Measurements from ENCODE around the gene LIN37. TPM values are rescaled to one million over a fixed set of nuclear protein-coding genes. Genes with fewer than 3 reads are reported as not detected.

The LIN37 gene
- total and polyA plus RNA-seq, 9 of the 15 experiments (the other 6 are each of a cell fraction or from before 2014, with no cell fraction given) = 1.2 to 12.5 (median 8.6) TPM

GRCh38 chr19:35740423-35741202 is 7.8 kb upstream of the LIN37 start (continued):
- TF ChIP-seq, protein P1, sequence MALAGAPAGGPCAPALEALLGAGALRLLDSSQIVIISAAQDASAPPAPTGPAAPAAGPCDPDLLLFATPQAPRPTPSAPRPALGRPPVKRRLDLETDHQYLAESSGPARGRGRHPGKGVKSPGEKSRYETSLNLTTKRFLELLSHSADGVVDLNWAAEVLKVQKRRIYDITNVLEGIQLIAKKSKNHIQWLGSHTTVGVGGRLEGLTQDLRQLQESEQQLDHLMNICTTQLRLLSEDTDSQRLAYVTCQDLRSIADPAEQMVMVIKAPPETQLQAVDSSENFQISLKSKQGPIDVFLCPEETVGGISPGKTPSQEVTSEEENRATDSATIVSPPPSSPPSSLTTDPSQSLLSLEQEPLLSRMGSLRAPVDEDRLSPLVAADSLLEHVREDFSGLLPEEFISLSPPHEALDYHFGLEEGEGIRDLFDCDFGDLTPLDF (CRISPR knock-in tag; IDR thresholded peaks at IDR 0.05) = peak; percentile 24; the same call in 1 of the 2 replicates
- TF ChIP-seq JUND (IDR thresholded peaks at IDR 0.05; ENCODE audit: borderline replicate concordance, low read depth, low read length) (peak; percentile 11; the same call in 1 of the 2 replicates), JUND (tag; IDR thresholded peaks at IDR 0.05; ENCODE audit: borderline replicate concordance, low read depth, low read length) (no peak; the same call in 2 of the 3 replicates), ESRRA (IDR thresholded peaks at IDR 0.05; ENCODE audit: borderline replicate concordance, low read depth) (peak; percentile 50; the same call in 1 of the 2 replicates), MEF2D (tag; conservative IDR thresholded peaks at IDR 0.05; ENCODE audit: low read depth) (no peak), IRF2 (CRISPR knock-in tag; IDR thresholded peaks at IDR 0.05) (no peak), RCOR1 (IDR thresholded peaks at IDR 0.05; ENCODE audit: borderline replicate concordance in 1 of 2, low read depth in 2 of 2, low read length in 2 of 2) (no peak), MYBL2 (IDR thresholded peaks at IDR 0.05; ENCODE audit: low read depth) (no peak), MYBL2 (CRISPR knock-in tag; IDR thresholded peaks at IDR 0.05; ENCODE audit: borderline replicate concordance) (no peak), SUPT5H (IDR thresholded peaks at IDR 0.05) (peak; percentile 76), ZNF134 (CRISPR knock-in tag; conservative IDR thresholded peaks at IDR 0.05) (no peak), MEF2A (IDR thresholded peaks at IDR 0.05; ENCODE audit: control insufficient read depth, low read depth, low read length) (no peak), ARID3A (IDR thresholded peaks at IDR 0.05; ENCODE audit: borderline replicate concordance, low read depth, low read length) (no peak), ZNF143 (CRISPR knock-in tag; IDR thresholded peaks at IDR 0.05) (peak; percentile 49; the same call in 1 of the 2 replicates), FOSL1 (tag; conservative IDR thresholded peaks at IDR 0.05) (no peak), ZNF133 (CRISPR knock-in tag; IDR thresholded peaks at IDR 0.05) (no peak), RBFOX2 (IDR thresholded peaks at IDR 0.05; ENCODE audit: low read depth, low read length) (peak; percentile 92)
- TF ChIP-seq, protein P2, sequence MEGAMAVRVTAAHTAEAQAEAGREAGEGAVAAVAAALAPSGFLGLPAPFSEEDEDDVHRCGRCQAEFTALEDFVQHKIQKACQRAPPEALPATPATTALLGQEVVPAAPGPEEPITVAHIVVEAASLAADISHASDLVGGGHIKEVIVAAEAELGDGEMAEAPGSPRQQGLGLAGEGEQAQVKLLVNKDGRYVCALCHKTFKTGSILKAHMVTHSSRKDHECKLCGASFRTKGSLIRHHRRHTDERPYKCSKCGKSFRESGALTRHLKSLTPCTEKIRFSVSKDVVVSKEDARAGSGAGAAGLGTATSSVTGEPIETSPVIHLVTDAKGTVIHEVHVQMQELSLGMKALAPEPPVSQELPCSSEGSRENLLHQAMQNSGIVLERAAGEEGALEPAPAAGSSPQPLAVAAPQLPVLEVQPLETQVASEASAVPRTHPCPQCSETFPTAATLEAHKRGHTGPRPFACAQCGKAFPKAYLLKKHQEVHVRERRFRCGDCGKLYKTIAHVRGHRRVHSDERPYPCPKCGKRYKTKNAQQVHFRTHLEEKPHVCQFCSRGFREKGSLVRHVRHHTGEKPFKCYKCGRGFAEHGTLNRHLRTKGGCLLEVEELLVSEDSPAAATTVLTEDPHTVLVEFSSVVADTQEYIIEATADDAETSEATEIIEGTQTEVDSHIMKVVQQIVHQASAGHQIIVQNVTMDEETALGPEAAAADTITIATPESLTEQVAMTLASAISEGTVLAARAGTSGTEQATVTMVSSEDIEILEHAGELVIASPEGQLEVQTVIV (CRISPR knock-in tag; IDR thresholded peaks at IDR 0.05; ENCODE audit: borderline replicate concordance) = no peak

All from K562 (cell line).